Osteoblast (primary cell): ENCODE results near the gene ZNF136. TPM values are rescaled to one million over a fixed set of nuclear protein-coding genes. Genes with fewer than 3 reads are reported as not detected.
A peak's percentile ranks its signal among the peaks of the same experiment; 100 is the strongest.

Experiments
- DNase-seq: peaks from one replicate; pipeline ENCODE4 v3.0.0; 2011; ENCODE audit warnings: low spot score, mixed read lengths; ENCODE audit not compliant: insufficient read length; ENCODE audit errors: missing footprints
- H2AFZ ChIP-seq: 2 replicates; pipeline ENCODE4 v1.6.0; 2011; ENCODE audit warnings: mild to moderate bottlenecking, low read length
- H3K27ac ChIP-seq: 2 replicates; pipeline ENCODE4 v1.5.1; 2011; ENCODE audit warnings: mild to moderate bottlenecking, low read depth, low read length, moderate library complexity
- H3K27me3 ChIP-seq: 2 replicates; pipeline ENCODE4 v1.6.0; 2012; ENCODE audit warnings: mild to moderate bottlenecking, control low read depth, inconsistent platforms, low read length, moderate library complexity; ENCODE audit not compliant: insufficient read depth
- H3K36me3 ChIP-seq: 2 replicates; pipeline ENCODE4 v1.5.1; 2011; ENCODE audit warnings: mild to moderate bottlenecking, low read length, control low read depth, moderate library complexity; ENCODE audit not compliant: insufficient read depth
- H3K4me1 ChIP-seq: 2 replicates; pipeline ENCODE4 v1.5.1; 2011; ENCODE audit warnings: mild to moderate bottlenecking, low read length, control low read depth, moderate library complexity; ENCODE audit not compliant: insufficient read depth
- H3K4me2 ChIP-seq: 2 replicates; pipeline ENCODE4 v1.6.0; 2011; ENCODE audit warnings: mild to moderate bottlenecking, low read length; ENCODE audit not compliant: insufficient read depth
- H3K4me3 ChIP-seq: fragments of 200-600 bp; sonication (generic); 3 replicates; pipeline ENCODE4 v1.5.1; 2012; ENCODE audit warnings: mild to moderate bottlenecking, low read length, inconsistent platforms; ENCODE audit not compliant: insufficient read depth
- H3K79me2 ChIP-seq: 2 replicates; pipeline ENCODE4 v1.6.0; 2012; ENCODE audit warnings: mild to moderate bottlenecking, low read length, control low read depth, inconsistent platforms; ENCODE audit not compliant: insufficient read depth
- H3K9me3 ChIP-seq: 2 replicates; pipeline ENCODE4 v1.5.1; 2011; ENCODE audit warnings: low read depth, low read length, control low read depth
- H4K20me1 ChIP-seq: 2 replicates; pipeline ENCODE4 v1.6.0; 2012; ENCODE audit warnings: mild to moderate bottlenecking, low read length, control low read depth; ENCODE audit not compliant: insufficient read depth
- CTCF ChIP-seq: IDR thresholded peaks from 2 replicates; pipeline ENCODE4 v1.5.1; 2011; ENCODE audit warnings: mild to moderate bottlenecking, low read depth, low read length, moderate library complexity; ENCODE audit errors: extremely low read depth
- total RNA-seq: library from RNA; depleted of rRNA; stranded (reverse); fragments of >200 nt; gene quantifications from 2 replicates; pipeline ENCODE4 v1.2.3, GENCODE V29; 2012

Gene ZNF136
- total RNA-seq, 1 donor, result 8.7 TPM

GRCh38 chr19:12140545-12141404 is 22.1 kb upstream of the ZNF136 start:
- Histone ChIP-seq H3K9me3 (peaks cover 11% of the 10 kb centered on the region), H3K4me2 (peak overlapping the region; percentile 94), H3K4me3 (peak overlapping the region; percentile 94), H3K4me1 (peaks cover 10% of the 10 kb centered on the region), H3K79me2 (peaks cover 33% of the 10 kb centered on the region), H3K27ac (peak overlapping the region; percentile 29), H3K36me3 (peaks cover 37% of the 10 kb centered on the region), H2AFZ (peak overlapping the region; percentile 86), H3K27me3 (no peaks in the 10 kb centered on the region), H4K20me1 (peaks cover 2% of the 10 kb centered on the region)
- peak; percentile 86 for TF ChIP-seq CTCF
- DNase-seq, result peak; percentile 91

GRCh38 chr19:12141405-12141736 is 21.5 kb upstream of the ZNF136 start:
- H2AFZ ChIP-seq, result no peak overlapping the region
- no peaks in the 10 kb centered on the region for H3K27me3 ChIP-seq
- no peak for TF ChIP-seq CTCF
- H3K79me2 ChIP-seq, result peaks cover 33% of the 10 kb centered on the region
- H3K4me2 ChIP-seq, result peak overlapping the region; percentile 94
- DNase-seq, result no peak
- H3K36me3 ChIP-seq, result peaks cover 37% of the 10 kb centered on the region
- H3K4me1 ChIP-seq, result peaks cover 10% of the 10 kb centered on the region
- peaks cover 15% of the 10 kb centered on the region for H3K9me3 ChIP-seq
- peaks cover 2% of the 10 kb centered on the region for H4K20me1 ChIP-seq
- H3K4me3 ChIP-seq, result peak overlapping the region; percentile 94
- H3K27ac ChIP-seq, result no peak overlapping the region

- no peak for TF ChIP-seq CTCF
- peaks cover 19% of the 10 kb centered on the region for H3K9me3 ChIP-seq
- H3K27me3 ChIP-seq, result no peaks in the 10 kb centered on the region
- H4K20me1 ChIP-seq, result no peaks in the 10 kb centered on the region
- peaks cover 10% of the 10 kb centered on the region for H3K4me1 ChIP-seq
- no peak for DNase-seq
- H3K4me3 ChIP-seq, result no peak overlapping the region
- H2AFZ ChIP-seq, result no peak overlapping the region
- H3K4me2 ChIP-seq, result no peak overlapping the region
- peaks cover 8% of the 10 kb centered on the region for H3K79me2 ChIP-seq
- H3K27ac ChIP-seq, result no peak overlapping the region
- peaks cover 40% of the 10 kb centered on the region for H3K36me3 ChIP-seq
Measured at GRCh38 chr19:12145348-12145747, 17.5 kb upstream of the ZNF136 start.

- peak overlapping the region; percentile 65 for H3K27ac ChIP-seq
- peaks cover 7% of the 10 kb centered on the region for H3K4me1 ChIP-seq
- H4K20me1 ChIP-seq, result peaks cover 3% of the 10 kb centered on the region
- H3K9me3 ChIP-seq, result no peaks in the 10 kb centered on the region
- no peaks in the 10 kb centered on the region for H3K27me3 ChIP-seq
- peak overlapping the region; percentile 80 for H3K4me2 ChIP-seq
- peaks cover 53% of the 10 kb centered on the region for H3K79me2 ChIP-seq
- peak overlapping the region; percentile 98 for H3K4me3 ChIP-seq
- H2AFZ ChIP-seq, result peak overlapping the region; percentile 50
- TF ChIP-seq CTCF, result no peak
- DNase-seq, result no peak
- peaks cover 19% of the 10 kb centered on the region for H3K36me3 ChIP-seq
Measured at GRCh38 chr19:12155324-12155860, 7.5 kb upstream of the ZNF136 start.
